PC-3 (cell line): ENCODE data around the gene KDM4C. TPM values are rescaled to one million over a fixed set of nuclear protein-coding genes. Genes with fewer than 3 reads are reported as not detected.

Source experiments
- ATAC-seq: fragments of 200-7000 bp; cut with Tn5 transposase; 2 replicates; pipeline ENCODE4 v1.9.1; 2020; ENCODE audit warnings: mild to moderate bottlenecking, moderate library complexity
- BruUV-seq: library from RNA; stranded (reverse); fragments of 400-500 nt; replicated peaks from 2 replicates; lab custom pipeline; 2021; lab: Mats Ljungman, UMichigan
- CTCF ChIA-PET: fragments of 300-600 bp; sonication (Branson Sonifier 250); formaldehyde crosslinking; loops from one replicate; lab custom pipeline; 2022; ENCODE audit warnings: antibody characterized with exemption; lab: Charles Lee
- POLR2A ChIA-PET: fragments of 300-600 bp; sonication (Branson Sonifier 250); formaldehyde crosslinking; loops from one replicate; lab custom pipeline; 2022; ENCODE audit warnings: antibody characterized with exemption; ENCODE audit not compliant: unreplicated experiment; lab: Charles Lee
- DNase-seq: peaks from one replicate; pipeline ENCODE4 v3.0.0-alpha.2; 2015
- H2AFZ ChIP-seq: fragments of 300-600 bp; sonication (generic); 2 replicates; pipeline ENCODE4 v1.6.0; 2016; ENCODE audit warnings: antibody characterized with exemption, low read length
- H3F3A ChIP-seq: fragments of 300-600 bp; sonication (generic); one replicate; pipeline ENCODE4 v1.6.0; 2017; ENCODE audit warnings: antibody characterized with exemption, low read length, control low read depth, mild to moderate bottlenecking; ENCODE audit not compliant: unreplicated experiment
- H3K27ac ChIP-seq: fragments of 300-600 bp; sonication (generic); 2 replicates; pipeline ENCODE4 v1.5.1; 2016; ENCODE audit warnings: mild to moderate bottlenecking, low read length
- H3K27me3 ChIP-seq: fragments of 300-600 bp; sonication (generic); 2 replicates; pipeline ENCODE4 v1.6.1; 2016; ENCODE audit warnings: low read length, mixed read lengths
- H3K36me3 ChIP-seq: fragments of 300-600 bp; sonication (generic); 2 replicates; pipeline ENCODE4 v1.6.1; 2016; ENCODE audit warnings: low read depth, mixed run types, low read length, mixed read lengths
- H3K4me1 ChIP-seq: fragments of 300-600 bp; sonication (generic); 2 replicates; pipeline ENCODE4 v1.5.1; 2016; ENCODE audit warnings: low read length; ENCODE audit not compliant: insufficient read depth
- H3K4me2 ChIP-seq: fragments of 300-600 bp; sonication (generic); 2 replicates; pipeline ENCODE4 v1.6.0; 2016; ENCODE audit warnings: low read length
- H3K4me3 ChIP-seq: fragments of 300-600 bp; sonication (generic); 2 replicates; pipeline ENCODE4 v1.5.1; 2016; ENCODE audit warnings: mild to moderate bottlenecking, low read length, mixed read lengths
- H3K79me2 ChIP-seq: fragments of 300-600 bp; sonication (generic); 2 replicates; pipeline ENCODE4 v1.6.1; 2017; ENCODE audit warnings: low read length, mixed read lengths
- H3K9ac ChIP-seq: fragments of 300-600 bp; sonication (generic); 2 replicates; pipeline ENCODE4 v1.6.0; 2016; ENCODE audit warnings: mild to moderate bottlenecking, low read length
- H3K9me2 ChIP-seq: fragments of 300-600 bp; sonication (generic); replicated peaks from 2 replicates; pipeline ENCODE4 v1.6.1; 2016; ENCODE audit warnings: mixed run types, low read length, mixed read lengths
- H3K9me3 ChIP-seq: fragments of 300-600 bp; sonication (generic); 2 replicates; pipeline ENCODE4 v1.6.1; 2016; ENCODE audit warnings: low read length, mixed read lengths
- H4K20me1 ChIP-seq: fragments of 300-600 bp; sonication (generic); 2 replicates; pipeline ENCODE4 v1.6.1; 2016; ENCODE audit warnings: low read length, mixed read lengths
- EZH2 ChIP-seq: fragments of 300-600 bp; sonication (generic); IDR thresholded peaks from one replicate; pipeline ENCODE4 v1.6.1; 2017; ENCODE audit warnings: antibody characterized with exemption, mild to moderate bottlenecking, low read length; ENCODE audit not compliant: unreplicated experiment
- EZH2phosphoT487 ChIP-seq: fragments of 300-600 bp; sonication (generic); IDR thresholded peaks from 2 replicates; pipeline ENCODE4 v1.6.1; 2018; ENCODE audit warnings: mild to moderate bottlenecking, antibody characterized with exemption, low read length, borderline replicate concordance
- intact Hi-C: fragments of 100-400 bp; cut with micrococcal nuclease; formaldehyde crosslinking; loops from 2 replicates; pipeline ENCODE4 v1.9.0; 2023
- total RNA-seq: library from RNA; depleted of rRNA; stranded (reverse); fragments of >200 nt; gene quantifications from 2 replicates; pipeline ENCODE4 v1.2.3, GENCODE V29; 2014
- TF ChIP-seq, protein P1 (sequence below): fragments of 300-600 bp; sonication (generic); conservative IDR thresholded peaks from 2 replicates; pipeline ENCODE4 v1.5.1; 2017; ENCODE audit warnings: antibody characterized with exemption, low read depth, mild to moderate bottlenecking, low read length

KDM4C gene
- total RNA-seq, 1 experiment from 2014 or later = 27.0 TPM

DNA sequence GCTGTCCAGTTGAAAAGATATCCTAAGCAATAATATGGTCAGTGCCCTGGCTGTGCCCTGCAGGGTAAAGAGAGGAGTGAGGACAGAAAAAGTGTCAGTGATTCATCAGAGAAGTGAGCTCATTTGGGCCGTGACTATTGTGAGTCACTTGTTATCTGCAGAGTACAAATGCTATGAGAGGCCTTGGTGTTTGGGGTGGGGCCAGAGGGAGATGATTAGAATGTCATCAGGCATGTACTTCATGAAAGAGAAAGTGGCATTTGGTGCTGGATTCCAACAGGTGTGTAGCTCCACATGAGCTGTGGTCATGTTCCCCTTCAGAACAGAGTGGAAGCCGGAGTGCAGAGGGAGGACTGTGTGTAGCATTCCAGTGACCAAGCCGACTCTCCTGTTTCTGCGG lies 174.1 kb downstream of the KDM4C start:
- Histone ChIP-seq H2AFZ (no peak overlapping the region), H3K9me3 (no peaks in the 10 kb centered on the region), H3K27me3 (no peaks in the 10 kb centered on the region), H3F3A (no peaks in the 10 kb centered on the region), H3K9ac (no peak overlapping the region), H3K79me2 (no peaks in the 10 kb centered on the region), H3K36me3 (no peaks in the 10 kb centered on the region), H3K27ac (no peak overlapping the region), H4K20me1 (no peaks in the 10 kb centered on the region), H3K4me1 (no peaks in the 10 kb centered on the region; the same call in 1 of the 2 replicates), H3K4me3 (no peak overlapping the region), H3K4me2 (no peak overlapping the region), H3K9me2 (no peaks in the 10 kb centered on the region)
- no TSS peak for BruUV-seq
- peak; percentile 83 for ATAC-seq
- peak; percentile 56 for DNase-seq
- CTCF ChIA-PET = interaction anchor here (0.6 kb wide), 1 partner anchor 121 kb away, joined by 3 read pairs; no protein-coding TSS in a partner anchor
- POLR2A ChIA-PET = no interaction called here
- TF ChIP-seq EZH2 (no peak), EZH2phosphoT487 (no peak)
- TF ChIP-seq, protein P1, sequence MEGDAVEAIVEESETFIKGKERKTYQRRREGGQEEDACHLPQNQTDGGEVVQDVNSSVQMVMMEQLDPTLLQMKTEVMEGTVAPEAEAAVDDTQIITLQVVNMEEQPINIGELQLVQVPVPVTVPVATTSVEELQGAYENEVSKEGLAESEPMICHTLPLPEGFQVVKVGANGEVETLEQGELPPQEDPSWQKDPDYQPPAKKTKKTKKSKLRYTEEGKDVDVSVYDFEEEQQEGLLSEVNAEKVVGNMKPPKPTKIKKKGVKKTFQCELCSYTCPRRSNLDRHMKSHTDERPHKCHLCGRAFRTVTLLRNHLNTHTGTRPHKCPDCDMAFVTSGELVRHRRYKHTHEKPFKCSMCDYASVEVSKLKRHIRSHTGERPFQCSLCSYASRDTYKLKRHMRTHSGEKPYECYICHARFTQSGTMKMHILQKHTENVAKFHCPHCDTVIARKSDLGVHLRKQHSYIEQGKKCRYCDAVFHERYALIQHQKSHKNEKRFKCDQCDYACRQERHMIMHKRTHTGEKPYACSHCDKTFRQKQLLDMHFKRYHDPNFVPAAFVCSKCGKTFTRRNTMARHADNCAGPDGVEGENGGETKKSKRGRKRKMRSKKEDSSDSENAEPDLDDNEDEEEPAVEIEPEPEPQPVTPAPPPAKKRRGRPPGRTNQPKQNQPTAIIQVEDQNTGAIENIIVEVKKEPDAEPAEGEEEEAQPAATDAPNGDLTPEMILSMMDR = no peak
- intact Hi-C loops = no loop called here

DNA sequence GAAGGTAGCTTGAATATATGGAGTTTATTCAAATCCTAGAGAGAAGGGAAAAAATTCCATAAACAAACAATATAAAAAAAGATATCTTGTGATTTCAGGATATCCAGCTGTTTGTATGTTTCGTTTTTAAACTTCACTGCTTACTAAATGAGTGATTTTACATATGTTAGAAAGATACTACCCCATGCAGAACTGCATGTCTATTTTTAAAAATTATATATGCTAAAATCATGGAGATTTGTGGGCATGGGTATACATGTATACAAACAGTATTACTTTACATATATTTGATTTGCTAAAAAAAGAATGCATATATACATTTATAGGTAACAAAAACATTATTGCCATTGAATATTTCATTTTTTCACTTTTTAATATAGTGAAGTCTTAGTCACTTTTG lies 178.3 kb downstream of the KDM4C start:
- Histone ChIP-seq H3F3A (no peaks in the 10 kb centered on the region), H3K9ac (no peak overlapping the region), H4K20me1 (no peaks in the 10 kb centered on the region), H3K9me2 (no peaks in the 10 kb centered on the region), H3K79me2 (no peaks in the 10 kb centered on the region), H3K27me3 (no peaks in the 10 kb centered on the region), H2AFZ (no peak overlapping the region), H3K27ac (no peak overlapping the region), H3K4me1 (peaks cover 17% of the 10 kb centered on the region), H3K36me3 (no peaks in the 10 kb centered on the region), H3K4me3 (no peak overlapping the region), H3K9me3 (no peaks in the 10 kb centered on the region), H3K4me2 (no peak overlapping the region)
- BruUV-seq = no TSS peak
- no peak for DNase-seq
- TF ChIP-seq, protein P1 = no peak
- TF ChIP-seq EZH2phosphoT487 = no peak
- no peak for TF ChIP-seq EZH2
- intact Hi-C loops = no loop called here
- ChIA-PET CTCF (no interaction called here), POLR2A (no interaction called here)
- ATAC-seq = no peak

DNA sequence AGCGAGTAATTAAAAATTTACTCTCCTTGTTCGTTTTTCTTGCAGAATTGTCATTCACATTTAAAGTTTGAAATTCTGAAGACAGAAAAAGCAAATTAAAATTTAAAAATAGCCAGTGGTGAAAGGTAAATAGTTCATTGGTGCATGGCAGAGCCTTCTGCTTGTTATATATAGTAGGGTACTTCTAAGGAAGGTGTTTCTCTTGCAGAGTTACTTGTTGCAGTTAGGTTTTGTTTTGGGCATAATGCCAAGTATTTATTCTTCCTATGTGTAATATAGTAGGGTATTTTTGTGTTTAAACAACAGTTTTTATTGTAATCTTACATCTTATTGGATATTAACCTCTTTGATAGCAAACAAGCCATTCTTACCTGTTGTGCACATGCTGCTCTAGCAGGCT lies 179.4 kb downstream of the KDM4C start:
- H3F3A ChIP-seq = no peaks in the 10 kb centered on the region
- no peaks in the 10 kb centered on the region for H3K9me2 ChIP-seq
- peaks cover 17% of the 10 kb centered on the region for H3K4me1 ChIP-seq
- no peaks in the 10 kb centered on the region for H4K20me1 ChIP-seq
- no peaks in the 10 kb centered on the region for H3K79me2 ChIP-seq
- DNase-seq (peak; percentile 46), ATAC-seq (peak; percentile 23; the same call in 1 of the 2 replicates)
- ChIA-PET CTCF (no interaction called here), POLR2A (interaction anchor here (0.5 to 0.6 kb wide), 2 partner anchors 31 to 830 kb away, joined by 3 to 5 read pairs; no protein-coding TSS in a partner anchor)
- intact Hi-C loops = no loop called here
- no peak overlapping the region for H3K27ac ChIP-seq
- no peaks in the 10 kb centered on the region for H3K27me3 ChIP-seq
- no peaks in the 10 kb centered on the region for H3K36me3 ChIP-seq
- no peak overlapping the region for H3K4me3 ChIP-seq
- H3K4me2 ChIP-seq = no peak overlapping the region
- H3K9me3 ChIP-seq = no peaks in the 10 kb centered on the region
- H2AFZ ChIP-seq = no peak overlapping the region
- H3K9ac ChIP-seq = no peak overlapping the region
- TF ChIP-seq EZH2 = no peak
- TF ChIP-seq, protein P1 = no peak
- no peak for TF ChIP-seq EZH2phosphoT487
- no TSS peak for BruUV-seq
